HuH-7.5 (cell line): ENCODE results near the gene ESRP2.

Source experiments
- DNase-seq: peaks from one replicate; pipeline ENCODE4 v3.0.0; 2011; ENCODE audit warnings: low spot score

The ESRP2 gene

GRCh38 chr16:68217506-68217905 is 18.4 kb downstream of the ESRP2 start:
- no peak for DNase-seq

DNA sequence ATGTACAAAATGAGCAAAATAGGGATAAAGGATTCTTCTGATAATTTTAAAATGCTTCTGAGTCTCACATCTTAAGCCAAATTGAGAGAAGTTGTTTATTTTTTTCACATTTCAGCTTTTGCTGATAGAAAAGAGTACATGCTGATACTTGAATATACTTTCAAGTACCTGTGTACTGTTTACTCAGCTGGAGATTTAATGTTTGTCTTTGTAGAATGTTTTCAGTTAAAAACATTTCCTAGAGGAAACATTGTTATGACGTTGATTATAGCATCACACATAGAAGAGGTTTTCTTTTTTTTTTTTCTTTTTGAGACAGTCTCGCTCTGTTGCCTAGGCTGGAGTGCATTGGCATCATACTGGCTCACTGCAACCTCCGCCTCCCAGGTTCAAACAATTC is 19.7 kb downstream of the ESRP2 start:
- no peak for DNase-seq

- DNase-seq: no peak
These were observed 20.6 kb downstream of the ESRP2 start for GRCh38 chr16:68215302-68215701.

GRCh38 chr16:68214726-68215125 is 21.2 kb downstream of the ESRP2 start:
- no peak for DNase-seq

GRCh38 chr16:68206245-68206644 is 29.7 kb downstream of the ESRP2 start:
- DNase-seq: no peak

GRCh38 chr16:68202091-68202519 is 33.8 kb downstream of the ESRP2 start:
- no peak for DNase-seq

- no peak for DNase-seq
These were observed 35.7 kb downstream of the ESRP2 start for GRCh38 chr16:68200088-68200783.

- DNase-seq: no peak
These were observed 38.7 kb downstream of the ESRP2 start for GRCh38 chr16:68197250-68197649.

GRCh38 chr16:68194251-68194650 is 41.7 kb downstream of the ESRP2 start:
- DNase-seq: no peak

DNA sequence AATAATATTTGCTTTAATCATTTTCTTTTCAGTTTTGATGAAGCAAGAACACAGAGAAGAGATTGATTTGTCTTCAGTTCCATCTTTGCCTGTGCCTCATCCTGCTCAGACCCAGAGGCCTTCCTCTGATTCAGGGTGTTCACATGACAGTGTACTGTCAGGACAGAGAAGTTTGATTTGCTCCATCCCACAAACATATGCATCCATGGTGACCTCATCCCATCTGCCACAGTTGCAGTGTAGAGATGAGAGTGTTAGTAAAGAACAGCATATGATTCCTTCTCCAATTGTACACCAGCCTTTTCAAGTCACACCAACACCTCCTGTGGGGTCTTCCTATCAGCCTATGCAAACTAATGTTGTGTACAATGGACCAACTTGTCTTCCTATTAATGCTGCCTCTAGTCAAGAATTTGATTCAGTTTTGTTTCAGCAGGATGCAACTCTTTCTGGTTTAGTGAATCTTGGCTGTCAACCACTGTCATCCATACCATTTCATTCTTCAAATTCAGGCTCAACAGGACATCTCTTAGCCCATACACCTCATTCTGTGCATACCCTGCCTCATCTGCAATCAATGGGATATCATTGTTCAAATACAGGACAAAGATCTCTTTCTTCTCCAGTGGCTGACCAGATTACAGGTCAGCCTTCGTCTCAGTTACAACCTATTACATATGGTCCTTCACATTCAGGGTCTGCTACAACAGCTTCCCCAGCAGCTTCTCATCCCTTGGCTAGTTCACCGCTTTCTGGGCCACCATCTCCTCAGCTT is 45.0 kb downstream of the ESRP2 start:
- no peak for DNase-seq

DNA sequence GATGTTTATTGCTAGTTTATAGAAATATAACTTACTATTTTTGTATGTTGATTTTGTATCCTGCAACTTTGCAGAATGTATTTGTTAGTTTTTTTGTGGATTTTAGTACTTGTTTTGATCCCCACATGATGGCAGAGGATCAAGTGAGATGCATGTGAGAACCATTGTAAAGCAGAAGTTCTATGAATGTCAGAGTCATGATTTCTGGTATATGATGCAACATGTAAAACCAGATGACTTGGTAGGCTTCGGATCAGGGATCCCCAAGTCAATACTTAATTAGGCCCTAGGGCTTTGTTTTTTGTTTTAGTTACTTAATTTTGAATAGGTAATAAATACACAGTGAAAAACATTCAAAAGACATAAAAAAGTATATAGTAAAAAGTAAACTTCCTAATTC is 45.8 kb downstream of the ESRP2 start:
- DNase-seq: no peak

- DNase-seq: no peak
These were observed 47.8 kb downstream of the ESRP2 start for GRCh38 chr16:68188170-68188569.

- no peak for DNase-seq
These were observed 48.4 kb downstream of the ESRP2 start for GRCh38 chr16:68187505-68187904.

DNA sequence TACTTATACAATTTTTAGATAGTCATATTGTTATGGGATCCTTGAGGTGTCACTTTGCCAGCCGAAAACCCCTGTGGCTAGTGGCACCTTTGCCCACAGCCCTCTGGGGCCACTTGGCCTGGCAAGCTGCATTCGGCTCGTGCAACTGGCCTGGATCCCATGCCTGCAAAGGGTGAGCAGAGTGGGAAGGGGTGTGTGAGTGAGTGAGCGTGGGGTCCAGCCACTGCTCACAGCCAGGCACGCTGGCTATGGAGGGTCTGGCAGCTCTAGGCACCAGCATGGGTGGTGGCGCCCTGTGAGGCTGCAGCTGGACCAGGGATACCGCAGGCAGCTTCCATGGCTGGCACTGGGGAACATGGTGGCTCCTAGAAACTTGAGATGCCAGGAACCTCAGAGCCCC is 49.0 kb downstream of the ESRP2 start:
- no peak for DNase-seq

DNA sequence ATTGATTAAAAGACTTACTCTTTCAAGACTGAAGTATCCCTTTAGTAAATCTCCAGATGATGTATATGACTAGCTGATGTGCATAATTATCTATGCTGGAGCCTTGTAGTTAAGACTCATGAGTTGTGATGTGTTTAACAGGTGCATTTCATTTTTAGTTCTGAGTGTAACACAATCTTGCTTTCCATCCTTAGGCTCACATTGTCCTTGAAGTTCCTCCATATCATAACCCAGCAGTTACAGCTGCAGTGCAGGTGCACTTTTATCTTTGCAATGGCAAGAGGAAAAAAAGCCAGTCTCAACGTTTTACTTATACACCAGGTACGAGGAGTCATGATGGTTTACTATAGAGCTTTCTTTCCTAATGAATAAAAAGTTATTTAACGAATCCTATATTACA is 52.9 kb downstream of the ESRP2 start:
- DNase-seq: no peak

- DNase-seq: no peak
These were observed 56.1 kb downstream of the ESRP2 start for GRCh38 chr16:68179855-68180254.

DNA sequence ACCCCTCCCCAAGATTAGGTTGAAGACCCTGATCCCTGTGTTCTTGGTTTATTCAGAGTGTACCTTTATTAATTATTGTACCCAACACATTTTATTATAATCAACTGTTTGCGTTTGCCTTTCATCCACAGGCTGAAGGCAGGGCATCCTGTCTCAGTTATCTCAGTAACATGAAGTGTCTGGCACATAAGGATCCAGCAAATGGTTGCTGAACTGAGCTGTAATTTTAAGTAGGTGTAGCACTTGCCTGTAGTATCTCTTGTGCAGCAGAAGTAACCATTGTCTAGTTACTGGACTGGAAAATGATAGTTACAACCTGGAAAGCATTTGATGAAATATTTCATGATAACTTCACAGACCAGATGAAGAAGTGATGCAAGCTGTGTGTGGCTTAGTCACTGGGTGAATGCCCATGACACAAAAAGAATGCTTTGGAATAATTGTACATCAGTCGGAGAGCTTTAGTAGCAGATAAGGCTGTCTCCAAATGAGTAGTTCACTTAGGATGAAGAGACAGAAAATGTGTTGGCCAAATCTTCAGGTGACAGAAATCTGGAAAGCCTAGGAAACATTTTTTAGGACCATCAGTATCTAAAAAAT is 56.6 kb downstream of the ESRP2 start:
- DNase-seq: no peak
